ENCODE measurements around the gene RHD. TPM values are rescaled to one million over a fixed set of nuclear protein-coding genes. Genes with fewer than 3 reads are reported as not detected.
"Not testable (repeated sequence)": the region's sequence is repeated elsewhere in the genome, so short reads cannot be mapped to it uniquely, and the experiment has no call there.

Gene RHD
- total and polyA plus RNA-seq, 12 donors: 0.05 to 0.94 (median 0.23) TPM; not detected in 7

DNA sequence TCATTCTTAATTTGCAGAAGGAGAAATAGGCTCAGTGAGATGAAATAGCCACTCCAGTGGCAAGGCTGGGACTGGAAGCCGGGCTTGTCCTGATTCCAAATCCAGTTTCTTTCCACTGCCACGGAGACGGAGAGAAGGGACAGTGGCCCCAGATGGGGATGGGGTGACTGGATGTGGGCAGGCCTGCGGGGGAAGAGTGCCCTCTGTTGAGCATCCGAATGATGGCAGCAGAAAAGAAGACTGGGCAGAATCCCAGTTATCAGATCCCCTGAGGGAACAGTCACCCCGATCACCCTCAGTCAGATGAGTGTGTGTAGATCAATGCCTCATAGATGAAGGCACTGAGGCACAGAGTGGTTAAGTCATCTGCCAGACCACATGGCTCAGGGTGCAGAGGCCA is 17.7 kb downstream of the RHD start:
- H3K4me1 ChIP-seq (replicated peaks in 1 of 2); intact Hi-C loops (cut with DNase I); H3K9me3 ChIP-seq (replicated peaks in 1 of 3); H3K36me3 ChIP-seq (replicated peaks in 1 of 2); H3K27ac ChIP-seq; H3K27me3 ChIP-seq; H3K4me3 ChIP-seq: not testable (repeated sequence)
- 8 to 19% (median 10%) methylated on average over 3 to 4 of the region's 6 CpGs; no CpG with 5 or more reads in 1 of the 4 donors for WGBS, 4 donors
- DNase-seq: peak in 5 of 7 donors; percentile 15 to 64 (median 31)

GRCh38 chr1:25293426-25293825 is 21.1 kb downstream of the RHD start:
- H3K27ac ChIP-seq; DNase-seq; H3K9me3 ChIP-seq (replicated peaks in 1 of 3); H3K4me1 ChIP-seq (replicated peaks in 1 of 2); H3K27me3 ChIP-seq; intact Hi-C loops (cut with DNase I); H3K36me3 ChIP-seq (replicated peaks in 1 of 2); H3K4me3 ChIP-seq: not testable (repeated sequence)
- 84 to 98% (median 92%) methylated on average over 2 of the region's 2 CpGs for WGBS, 4 donors

DNA sequence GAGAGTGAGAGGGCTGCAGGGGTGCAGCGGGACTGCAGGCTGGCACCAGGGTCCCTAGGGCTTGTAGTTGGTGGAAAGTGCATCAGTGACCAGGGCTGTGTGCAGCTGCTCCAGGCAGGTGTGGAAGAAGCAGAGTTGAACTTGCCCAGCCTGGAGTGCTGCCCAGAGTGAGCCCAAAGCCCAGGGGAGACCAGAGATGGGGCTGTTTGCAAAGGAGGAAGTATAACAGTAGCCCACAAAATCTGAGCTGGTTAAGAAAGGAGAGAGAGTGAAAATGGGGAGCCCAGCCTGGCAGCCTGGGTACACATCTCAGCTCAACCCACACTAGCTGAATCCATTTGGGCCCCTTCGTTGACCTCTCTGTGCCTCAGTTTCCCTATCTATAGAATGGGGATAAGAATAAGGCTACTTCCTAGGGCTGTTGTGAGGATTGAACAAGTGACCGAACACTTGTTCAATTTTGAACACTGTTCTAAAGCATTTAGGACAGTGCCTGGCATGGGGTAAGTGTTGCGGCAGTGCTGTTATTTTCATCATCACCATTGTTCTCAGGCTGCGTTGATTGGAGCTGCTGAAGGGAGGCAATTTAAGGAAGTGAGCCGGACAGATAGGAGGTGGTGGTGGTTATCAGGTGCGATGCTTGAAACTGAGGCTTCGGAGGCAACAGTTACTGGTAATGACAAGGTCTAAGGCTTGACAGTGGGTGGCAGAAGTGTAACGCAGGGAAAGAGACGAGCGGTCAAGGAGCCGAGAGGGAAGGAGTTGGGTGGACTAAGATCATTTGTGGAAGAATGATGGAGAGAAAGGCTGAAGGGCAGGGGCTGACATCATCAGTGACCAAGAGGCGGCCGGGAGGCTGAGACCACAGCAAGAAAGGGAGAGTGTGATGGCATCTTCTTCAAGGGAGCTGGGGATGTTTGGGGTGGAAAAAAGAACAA is 22.8 kb downstream of the RHD start:
- DNase-seq; H3K4me1 ChIP-seq (replicated peaks in 1 of 2); H3K27ac ChIP-seq; H3K9me3 ChIP-seq (replicated peaks in 1 of 3); H3K36me3 ChIP-seq (replicated peaks in 1 of 2); H3K27me3 ChIP-seq; H3K4me3 ChIP-seq; intact Hi-C loops (cut with DNase I): not testable (repeated sequence)
- WGBS, 4 donors: 82 to 90% (median 89%) methylated on average over 4 to 5 of the region's 14 CpGs

GRCh38 chr1:25296501-25296900 is 24.2 kb downstream of the RHD start:
- DNase-seq; H3K4me1 ChIP-seq (replicated peaks in 1 of 2); H3K27ac ChIP-seq; intact Hi-C loops (cut with DNase I); H3K9me3 ChIP-seq (replicated peaks in 1 of 3); H3K36me3 ChIP-seq (replicated peaks in 1 of 2); H3K27me3 ChIP-seq; H3K4me3 ChIP-seq: not testable (repeated sequence)
- 50 to 73% (median 63%) methylated on average over 1 to 6 of the region's 8 CpGs for WGBS, 4 donors

DNA sequence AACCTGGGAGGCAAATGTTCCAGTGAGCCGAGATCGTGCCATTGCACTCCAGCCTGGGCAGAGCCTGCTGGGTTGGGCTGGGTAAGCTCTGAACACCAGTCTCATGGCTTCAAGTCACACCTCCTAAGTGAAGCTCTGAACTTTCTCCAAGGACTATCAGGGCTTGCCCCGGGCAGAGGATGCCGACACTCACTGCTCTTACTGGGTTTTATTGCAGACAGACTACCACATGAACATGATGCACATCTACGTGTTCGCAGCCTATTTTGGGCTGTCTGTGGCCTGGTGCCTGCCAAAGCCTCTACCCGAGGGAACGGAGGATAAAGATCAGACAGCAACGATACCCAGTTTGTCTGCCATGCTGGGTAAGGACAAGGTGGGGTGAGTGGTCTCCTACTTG is 28.4 kb downstream of the RHD start:
- intact Hi-C loops (cut with DNase I); H3K4me3 ChIP-seq; H3K9me3 ChIP-seq (replicated peaks in 1 of 3); H3K4me1 ChIP-seq (replicated peaks in 1 of 2); H3K27ac ChIP-seq; H3K36me3 ChIP-seq (replicated peaks in 1 of 2); DNase-seq; H3K27me3 ChIP-seq: not testable (repeated sequence)
- 88 to 93% (median 91%) methylated on average over 3 to 8 of the region's 9 CpGs for WGBS, 4 donors

GRCh38 chr1:25302330-25302729 is 30.0 kb downstream of the RHD start:
- DNase-seq; H3K4me3 ChIP-seq; intact Hi-C loops (cut with DNase I); H3K27me3 ChIP-seq; H3K36me3 ChIP-seq (replicated peaks in 1 of 2); H3K4me1 ChIP-seq (replicated peaks in 1 of 2); H3K27ac ChIP-seq; H3K9me3 ChIP-seq (replicated peaks in 1 of 3): not testable (repeated sequence)
- WGBS, 4 donors: 70 to 93% (median 77%) methylated on average over 3 of the region's 3 CpGs; no CpG with 5 or more reads in 1 of the 4 donors

DNA sequence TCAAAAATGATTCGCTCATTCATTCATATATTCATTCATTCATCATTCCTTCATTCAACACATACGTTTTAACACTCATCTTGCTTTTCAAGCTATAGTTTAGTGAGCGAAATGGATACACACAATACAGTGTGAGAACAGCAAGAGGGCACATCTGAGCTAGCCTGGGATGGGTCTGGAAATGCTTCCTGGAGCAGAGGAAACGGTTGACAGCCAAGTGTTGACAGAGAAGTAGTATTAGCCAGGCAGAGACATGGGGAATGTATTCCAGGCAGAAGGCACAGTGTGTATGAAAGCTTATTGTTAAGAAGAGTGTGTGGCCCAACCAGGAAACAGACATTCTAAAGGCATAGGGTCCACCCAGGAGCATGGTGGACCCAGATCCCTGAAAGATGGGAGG is 32.6 kb downstream of the RHD start:
- H3K27me3 ChIP-seq; H3K36me3 ChIP-seq (replicated peaks in 1 of 2); DNase-seq; H3K4me1 ChIP-seq (replicated peaks in 1 of 2); intact Hi-C loops (cut with DNase I); H3K27ac ChIP-seq; H3K4me3 ChIP-seq; H3K9me3 ChIP-seq (replicated peaks in 1 of 3): not testable (repeated sequence)
- 76 to 84% (median 82%) methylated on average over 4 of the region's 4 CpGs for WGBS, 4 donors

DNA sequence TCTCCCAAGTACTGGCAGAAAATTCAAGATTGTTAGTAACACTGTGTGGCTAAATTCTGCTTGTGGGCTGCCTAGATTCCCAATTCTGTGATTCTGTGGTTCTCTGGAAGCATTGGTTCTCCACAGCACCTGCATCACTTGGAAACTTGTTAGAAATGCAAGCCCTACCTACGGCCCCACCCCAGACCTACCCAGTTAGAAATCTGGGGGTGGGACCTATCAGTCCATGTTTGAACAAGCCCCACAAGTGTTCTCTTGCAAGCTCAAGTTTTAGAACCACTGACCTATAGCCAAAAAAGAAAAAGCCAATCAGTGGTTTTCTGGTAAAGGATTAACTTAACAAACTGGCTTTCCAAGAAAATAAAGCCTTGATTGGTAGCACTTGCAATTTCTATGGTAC is 35.9 kb downstream of the RHD start:
- H3K36me3 ChIP-seq (replicated peaks in 1 of 2); DNase-seq; H3K9me3 ChIP-seq (replicated peaks in 1 of 3); H3K27me3 ChIP-seq; intact Hi-C loops (cut with DNase I); H3K4me1 ChIP-seq (replicated peaks in 1 of 2); H3K4me3 ChIP-seq; H3K27ac ChIP-seq: not testable (repeated sequence)
- no CpG with 5 or more reads among the region's 1 CpG for WGBS, 4 donors

GRCh38 chr1:25309085-25309484 is 36.8 kb downstream of the RHD start:
- H3K4me1 ChIP-seq (replicated peaks in 1 of 2); DNase-seq; H3K9me3 ChIP-seq (replicated peaks in 1 of 3); H3K36me3 ChIP-seq (replicated peaks in 1 of 2); H3K27ac ChIP-seq; H3K27me3 ChIP-seq; H3K4me3 ChIP-seq; intact Hi-C loops (cut with DNase I): not testable (repeated sequence)
- 72 to 92% (median 74%) methylated on average over 1 of the region's 1 CpG for WGBS, 4 donors

- WGBS, 4 donors: 86 to 97% (median 94%) methylated on average over 1 of the region's 1 CpG
- intact Hi-C loops (cut with DNase I); DNase-seq; H3K4me1 ChIP-seq (replicated peaks in 1 of 2); H3K9me3 ChIP-seq (replicated peaks in 1 of 3); H3K27ac ChIP-seq; H3K27me3 ChIP-seq; H3K4me3 ChIP-seq; H3K36me3 ChIP-seq (replicated peaks in 1 of 2): not testable (repeated sequence)
These were observed 37.2 kb downstream of the RHD start for GRCh38 chr1:25309486-25309885.

- H3K4me1 ChIP-seq (replicated peaks in 1 of 2); intact Hi-C loops (cut with DNase I); H3K36me3 ChIP-seq (replicated peaks in 1 of 2): not testable (repeated sequence)
These were observed 40.6 kb downstream of the RHD start for GRCh38 chr1:25312806-25313470.

More at GRCh38 chr1:25312806-25313470, 40.6 kb downstream of the RHD start:
- H3K4me3 ChIP-seq; H3K27ac ChIP-seq; DNase-seq; H3K27me3 ChIP-seq; H3K9me3 ChIP-seq (replicated peaks in 1 of 3): not testable (repeated sequence)

Measured in adrenal gland (tissue), 12 donors.